ENCODE measurements around the gene DBET. TPM values are rescaled to one million over a fixed set of nuclear protein-coding genes. Genes with fewer than 3 reads are reported as not detected.
"Not testable (repeated sequence)": the region's sequence is repeated elsewhere in the genome, so short reads cannot be mapped to it uniquely, and the experiment has no call there.

The DBET gene
- total RNA-seq, 2 experiments from 2014 or later: not detected

- ATAC-seq (ENCODE audit: poor library complexity); intact Hi-C loops (cut with DNase I, micrococcal nuclease); H3K9me3 Mint-ChIP-seq; H3K36me3 ChIP-seq (ENCODE audit: insufficient read depth, low read length); POLR2A ChIA-PET; H3K4me3 ChIP-seq (ENCODE audit: low read length); H3K4me3 Mint-ChIP-seq; H3K36me3 Mint-ChIP-seq (ENCODE audit: low read depth); H3K27me3 ChIP-seq (ENCODE audit: control insufficient read depth in 1 of 2, insufficient read depth in 2 of 2, low read length in 2 of 2); H3K4me1 Mint-ChIP-seq (ENCODE audit: low read depth); H3K9me3 ChIP-seq (ENCODE audit: control insufficient read depth in 1 of 2, insufficient read depth in 1 of 2, low read length in 2 of 2); H3K27ac ChIP-seq (ENCODE audit: low read depth in 1 of 2, low read length in 2 of 2); H3K27ac Mint-ChIP-seq; H3K4me1 ChIP-seq (ENCODE audit: insufficient read depth, low read length); DNase-seq; H3K27me3 Mint-ChIP-seq; CTCF ChIA-PET: not testable (repeated sequence)
Measured at GRCh38 chr4:190027156-190027555, 37.1 kb upstream of the DBET start, which contains the start of gene FRG2. TSS of gene FRG2 (minus strand) at chr4:190027256. CDS start at chr4:190027204, 52 bp downstream.

- ATAC-seq (ENCODE audit: poor library complexity); H3K27ac ChIP-seq (ENCODE audit: low read depth in 1 of 2, low read length in 2 of 2); H3K36me3 Mint-ChIP-seq (ENCODE audit: low read depth); H3K9me3 Mint-ChIP-seq; intact Hi-C loops (cut with DNase I, micrococcal nuclease); H3K4me1 ChIP-seq (ENCODE audit: insufficient read depth, low read length); H3K27me3 ChIP-seq (ENCODE audit: control insufficient read depth in 1 of 2, insufficient read depth in 2 of 2, low read length in 2 of 2); CTCF ChIA-PET; POLR2A ChIA-PET; H3K9me3 ChIP-seq (ENCODE audit: control insufficient read depth in 1 of 2, insufficient read depth in 1 of 2, low read length in 2 of 2); H3K4me3 Mint-ChIP-seq; H3K27ac Mint-ChIP-seq; DNase-seq; H3K4me1 Mint-ChIP-seq (ENCODE audit: low read depth); H3K4me3 ChIP-seq (ENCODE audit: low read length); H3K27me3 Mint-ChIP-seq; H3K36me3 ChIP-seq (ENCODE audit: insufficient read depth, low read length): not testable (repeated sequence)
Measured at GRCh38 chr4:190031264-190031663, 33.0 kb upstream of the DBET start.

GRCh38 chr4:190037704-190038388 lies 26.5 kb upstream of the DBET start:
- H3K27me3 Mint-ChIP-seq; POLR2A ChIA-PET; H3K36me3 Mint-ChIP-seq (ENCODE audit: low read depth); intact Hi-C loops (cut with DNase I, micrococcal nuclease); H3K27ac ChIP-seq (ENCODE audit: low read depth in 1 of 2, low read length in 2 of 2); ATAC-seq (ENCODE audit: poor library complexity); H3K4me1 Mint-ChIP-seq (ENCODE audit: low read depth); H3K27me3 ChIP-seq (ENCODE audit: control insufficient read depth in 1 of 2, insufficient read depth in 2 of 2, low read length in 2 of 2); H3K27ac Mint-ChIP-seq; H3K4me1 ChIP-seq (ENCODE audit: insufficient read depth, low read length); H3K9me3 Mint-ChIP-seq; CTCF ChIA-PET; H3K36me3 ChIP-seq (ENCODE audit: insufficient read depth, low read length); H3K4me3 ChIP-seq (ENCODE audit: low read length); H3K9me3 ChIP-seq (ENCODE audit: control insufficient read depth in 1 of 2, insufficient read depth in 1 of 2, low read length in 2 of 2): not testable (repeated sequence)
- DNase-seq: peak in 1 of 14 experiments; percentile 19
- peak overlapping the region; percentile 15 for H3K4me3 Mint-ChIP-seq

GRCh38 chr4:190040873-190041272 lies 23.4 kb upstream of the DBET start:
- H3K36me3 ChIP-seq (ENCODE audit: insufficient read depth, low read length); H3K27ac ChIP-seq (ENCODE audit: low read depth in 1 of 2, low read length in 2 of 2); H3K4me1 ChIP-seq (ENCODE audit: insufficient read depth, low read length); intact Hi-C loops (cut with DNase I, micrococcal nuclease); H3K4me1 Mint-ChIP-seq (ENCODE audit: low read depth); H3K9me3 Mint-ChIP-seq; H3K4me3 ChIP-seq (ENCODE audit: low read length); H3K9me3 ChIP-seq (ENCODE audit: control insufficient read depth in 1 of 2, insufficient read depth in 1 of 2, low read length in 2 of 2); H3K36me3 Mint-ChIP-seq (ENCODE audit: low read depth); ATAC-seq (ENCODE audit: poor library complexity); H3K4me3 Mint-ChIP-seq; DNase-seq; POLR2A ChIA-PET; H3K27me3 Mint-ChIP-seq; H3K27ac Mint-ChIP-seq; H3K27me3 ChIP-seq (ENCODE audit: control insufficient read depth in 1 of 2, insufficient read depth in 2 of 2, low read length in 2 of 2); CTCF ChIA-PET: not testable (repeated sequence)

DNA sequence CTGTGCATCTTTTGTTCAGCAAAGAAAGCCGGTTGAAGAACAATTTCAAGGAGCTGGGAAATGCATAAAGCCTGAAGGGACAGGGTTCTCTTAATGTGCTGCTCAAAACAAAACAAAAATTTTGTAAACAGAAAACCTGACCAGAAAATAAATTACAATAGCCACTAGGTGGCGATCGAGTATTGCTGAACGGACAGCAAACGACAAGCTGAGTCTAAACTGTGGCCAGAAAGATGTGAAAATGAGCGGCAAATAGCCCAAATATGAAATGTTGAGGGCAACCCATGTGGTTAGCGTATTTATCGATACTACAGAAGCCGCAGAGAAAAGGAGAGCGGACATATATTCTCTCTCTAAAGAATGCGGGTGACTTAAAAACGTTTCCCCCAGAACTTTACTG lies 16.7 kb upstream of the DBET start:
- H3K27ac Mint-ChIP-seq: not testable (repeated sequence)

DNA sequence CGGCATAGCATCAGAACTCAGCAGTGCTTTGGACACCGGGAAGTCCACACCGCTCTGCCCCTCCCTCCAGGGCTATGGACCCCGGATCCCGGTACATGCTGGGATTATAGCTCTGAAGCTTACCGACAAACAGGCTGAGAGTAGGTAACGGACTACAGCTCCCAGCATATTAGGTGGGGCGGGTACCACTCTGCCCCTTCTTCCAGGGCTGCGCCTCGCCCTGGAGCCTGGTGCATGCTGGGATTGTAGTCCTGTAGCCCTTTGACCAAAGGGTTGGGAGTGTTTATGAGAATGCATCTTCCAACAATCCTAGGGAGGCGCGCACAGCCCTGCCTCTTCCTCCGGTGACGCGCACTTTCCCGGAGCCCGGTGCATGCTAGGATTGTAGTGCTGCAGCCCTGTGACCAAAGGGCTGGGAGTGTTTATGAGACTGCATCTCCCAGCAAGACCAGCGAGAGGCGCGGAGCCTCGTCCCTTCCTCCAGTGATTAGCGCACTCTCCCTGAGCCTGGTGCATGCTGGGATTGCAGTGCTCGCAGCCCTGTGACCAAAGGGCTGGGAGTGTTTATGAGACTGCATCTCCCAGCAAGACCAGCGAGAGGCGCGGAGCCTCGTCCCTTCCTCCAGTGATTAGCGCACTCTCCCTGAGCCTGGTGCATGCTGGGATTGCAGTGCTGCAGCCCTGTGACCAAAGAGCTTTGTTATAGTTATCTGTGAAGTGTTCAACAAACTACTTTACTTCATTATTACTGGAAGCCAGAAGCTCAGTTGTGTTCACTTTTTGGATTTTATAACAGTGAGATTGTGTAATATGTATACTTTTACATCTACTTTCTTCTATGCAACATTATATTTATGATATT lies 14.7 kb upstream of the DBET start:
- CTCF ChIA-PET; ATAC-seq (ENCODE audit: poor library complexity): not testable (repeated sequence)

More for the DNA sequence above, 16.7 kb upstream of the DBET start:
- H3K9me3 Mint-ChIP-seq; H3K4me1 Mint-ChIP-seq (ENCODE audit: low read depth); H3K27me3 Mint-ChIP-seq; H3K4me3 ChIP-seq (ENCODE audit: low read length); H3K36me3 ChIP-seq (ENCODE audit: insufficient read depth, low read length); H3K4me1 ChIP-seq (ENCODE audit: insufficient read depth, low read length); ATAC-seq (ENCODE audit: poor library complexity); H3K4me3 Mint-ChIP-seq; CTCF ChIA-PET; H3K27ac ChIP-seq (ENCODE audit: low read depth in 1 of 2, low read length in 2 of 2); H3K27me3 ChIP-seq (ENCODE audit: control insufficient read depth in 1 of 2, insufficient read depth in 2 of 2, low read length in 2 of 2); DNase-seq; H3K9me3 ChIP-seq (ENCODE audit: control insufficient read depth in 1 of 2, insufficient read depth in 1 of 2, low read length in 2 of 2); intact Hi-C loops (cut with DNase I, micrococcal nuclease); H3K36me3 Mint-ChIP-seq (ENCODE audit: low read depth); POLR2A ChIA-PET: not testable (repeated sequence)

DNA sequence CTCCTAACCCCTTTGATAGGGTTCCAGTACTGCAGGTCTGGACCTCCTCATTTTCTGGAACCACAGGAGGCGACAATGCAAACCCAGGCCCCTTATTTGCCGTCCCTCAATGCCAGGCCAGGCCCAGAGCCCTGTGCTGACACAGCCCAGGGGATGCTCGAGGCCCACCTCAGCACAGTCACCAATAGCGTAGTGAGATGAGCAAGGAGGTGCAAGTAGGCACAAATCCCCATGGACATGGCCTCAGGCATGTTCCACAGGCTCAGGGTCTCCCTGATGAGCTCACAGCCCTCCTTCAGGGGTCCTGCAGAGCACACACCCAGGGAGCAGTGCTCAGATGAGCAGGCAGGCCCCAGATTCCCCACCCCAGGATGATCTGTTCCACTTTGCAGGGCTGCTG lies 5.3 kb upstream of the DBET start:
- H3K4me3 Mint-ChIP-seq; intact Hi-C loops (cut with DNase I, micrococcal nuclease); H3K27me3 Mint-ChIP-seq; ATAC-seq (ENCODE audit: poor library complexity); H3K27ac ChIP-seq (ENCODE audit: low read depth in 1 of 2, low read length in 2 of 2); CTCF ChIA-PET; DNase-seq; H3K27ac Mint-ChIP-seq; POLR2A ChIA-PET; H3K36me3 ChIP-seq (ENCODE audit: insufficient read depth, low read length); H3K4me1 Mint-ChIP-seq (ENCODE audit: low read depth); H3K4me3 ChIP-seq (ENCODE audit: low read length); H3K27me3 ChIP-seq (ENCODE audit: control insufficient read depth in 1 of 2, insufficient read depth in 2 of 2, low read length in 2 of 2); H3K36me3 Mint-ChIP-seq (ENCODE audit: low read depth); H3K9me3 ChIP-seq (ENCODE audit: control insufficient read depth in 1 of 2, insufficient read depth in 1 of 2, low read length in 2 of 2); H3K9me3 Mint-ChIP-seq; H3K4me1 ChIP-seq (ENCODE audit: insufficient read depth, low read length): not testable (repeated sequence)

More for the DNA sequence above, 14.7 kb upstream of the DBET start:
- H3K27ac Mint-ChIP-seq; POLR2A ChIA-PET; intact Hi-C loops (cut with DNase I, micrococcal nuclease); H3K36me3 Mint-ChIP-seq (ENCODE audit: low read depth); H3K9me3 Mint-ChIP-seq; DNase-seq; H3K4me3 ChIP-seq (ENCODE audit: low read length); H3K36me3 ChIP-seq (ENCODE audit: insufficient read depth, low read length); H3K4me1 Mint-ChIP-seq (ENCODE audit: low read depth); H3K4me1 ChIP-seq (ENCODE audit: insufficient read depth, low read length); H3K4me3 Mint-ChIP-seq; H3K9me3 ChIP-seq (ENCODE audit: control insufficient read depth in 1 of 2, insufficient read depth in 1 of 2, low read length in 2 of 2); H3K27me3 ChIP-seq (ENCODE audit: control insufficient read depth in 1 of 2, insufficient read depth in 2 of 2, low read length in 2 of 2); H3K27ac ChIP-seq (ENCODE audit: low read depth in 1 of 2, low read length in 2 of 2); H3K27me3 Mint-ChIP-seq: not testable (repeated sequence)
